Thyroid gland (tissue), 4 donors: ENCODE measurements around the gene RERG.

Experiments used
- CTCF ChIP-seq, 6 experiments: fragments of 200-600 bp in 3 of 6; fragments of 450-650 bp in 3 of 6; sonication (generic) in 3 of 6; IDR thresholded peaks; one replicate each; pipeline ENCODE4 v1.5.1; 2016 to 2019; ENCODE audit warnings: antibody characterized with exemption in 6 of 6, mild to moderate bottlenecking in 2 of 6, inconsistent platforms in 1 of 6, moderate library complexity in 1 of 6
- POLR2A ChIP-seq, 2 donors: fragments of 450-650 bp; IDR thresholded peaks; one replicate each; pipeline ENCODE4 v1.6.1; 2017; ENCODE audit warnings: antibody characterized with exemption in 2 of 2, mild to moderate bottlenecking in 2 of 2, moderate library complexity in 1 of 2

GRCh38 chr12:15240898-15241297 is 19.7 kb upstream of the RERG start:
- TF ChIP-seq CTCF (IDR thresholded peaks at IDR 0.05) (no peak), POLR2A (IDR thresholded peaks at IDR 0.05) (no peak)
